Measurements from ENCODE around the gene DICER1. TPM values are rescaled to one million over a fixed set of nuclear protein-coding genes. Genes with fewer than 3 reads are reported as not detected.
"Not testable (repeated sequence)": the region's sequence is repeated elsewhere in the genome, so short reads cannot be mapped to it uniquely, and the experiment has no call there.

Gene DICER1
- total RNA-seq (100 to 1,000 TPM in 1 of 2 donors, 10 to 100 TPM in 1; 88.1 to 111 TPM), polyA plus RNA-seq (ENCODE audit: insufficient read depth, low read depth, low replicate concordance) (31.7 TPM)
- long read RNA-seq, donor 1, partial matches to known transcripts: 9 of 10 reads
- long read RNA-seq, donor 1, other reads (novel, unspliced or antisense): 0 of 10 reads
- long read RNA-seq, donor 2, partial matches to known transcripts: 5 of 5 reads
- long read RNA-seq, donor 2, other reads (novel, unspliced or antisense): 0 of 5 reads

- H3K4me3 ChIP-seq: peak within 1 kb of the TSS; percentile 78 to 87
- DNase-seq: peak; percentile 98
- WGBS, 2 donors: 1% methylated on average over 35 to 57 of the region's 77 CpGs
- peaks cover 17% of the 10 kb centered on the region for H3K4me1 ChIP-seq
- H3K36me3 ChIP-seq (ENCODE audit: low read depth, missing control alignments): no peaks in the 10 kb centered on the region
- H3K27ac ChIP-seq: peak within 1 kb of the TSS; percentile 91 to 96
- TF ChIP-seq CTCF (IDR thresholded peaks at IDR 0.05): peak in 1 of 3 experiments; percentile 10
- TF ChIP-seq POLR2A (IDR thresholded peaks at IDR 0.05): no peak
- H3K9me3 ChIP-seq: no peaks in the 10 kb centered on the region
- intact Hi-C loops (cut with DNase I; ENCODE audit: low total_unique reads): no loop called here
- H3K27me3 ChIP-seq: no peaks in the 10 kb centered on the region
Measured at GRCh38 chr14:95157327-95158189, at the start of gene DICER1. Gene DICER1 (minus strand): TSS chr14:95157529. CDS start chr14:95133458, 24,071 bp downstream.

- DNase-seq: no peak
- Histone ChIP-seq H3K27me3 (no peaks in the 10 kb centered on the region), H3K4me3 (no peak overlapping the region), H3K9me3 (no peaks in the 10 kb centered on the region), H3K4me1 (no peaks in the 10 kb centered on the region), H3K27ac (no peak overlapping the region), H3K36me3 (ENCODE audit: low read depth, missing control alignments) (no peaks in the 10 kb centered on the region)
- intact Hi-C loops (cut with DNase I; ENCODE audit: low total_unique reads): no loop called here
- 91 to 98% methylated on average over 2 of the region's 2 CpGs for WGBS, 2 donors
- TF ChIP-seq CTCF (IDR thresholded peaks at IDR 0.05) (no peak), POLR2A (IDR thresholded peaks at IDR 0.05) (no peak)
Measured at GRCh38 chr14:95206534-95206933, 49.2 kb upstream of the DICER1 start.

GRCh38 chr14:95204705-95205104, 47.4 kb upstream of the DICER1 start:
- Histone ChIP-seq H3K4me1 (no peaks in the 10 kb centered on the region), H3K27ac (no peak overlapping the region), H3K27me3 (no peaks in the 10 kb centered on the region), H3K36me3 (ENCODE audit: low read depth, missing control alignments) (no peaks in the 10 kb centered on the region), H3K4me3 (no peak overlapping the region), H3K9me3 (no peaks in the 10 kb centered on the region)
- intact Hi-C loops (cut with DNase I; ENCODE audit: low total_unique reads): no loop called here
- TF ChIP-seq POLR2A (IDR thresholded peaks at IDR 0.05) (no peak), CTCF (IDR thresholded peaks at IDR 0.05) (no peak)
- DNase-seq: no peak
- 88 to 91% methylated on average over 2 of the region's 2 CpGs for WGBS, 2 donors

GRCh38 chr14:95201745-95202144, 44.4 kb upstream of the DICER1 start:
- H3K36me3 ChIP-seq (ENCODE audit: low read depth, missing control alignments); H3K9me3 ChIP-seq; H3K27me3 ChIP-seq; H3K27ac ChIP-seq; H3K4me3 ChIP-seq; H3K4me1 ChIP-seq; intact Hi-C loops (cut with DNase I; ENCODE audit: low total_unique reads); DNase-seq: not testable (repeated sequence)
- 98 to 100% methylated on average over 2 of the region's 2 CpGs for WGBS, 2 donors

GRCh38 chr14:95200404-95200803, 43.1 kb upstream of the DICER1 start:
- Histone ChIP-seq H3K4me3 (no peak overlapping the region), H3K9me3 (no peaks in the 10 kb centered on the region), H3K4me1 (no peaks in the 10 kb centered on the region), H3K27me3 (no peaks in the 10 kb centered on the region), H3K36me3 (ENCODE audit: low read depth, missing control alignments) (no peaks in the 10 kb centered on the region), H3K27ac (no peak overlapping the region)
- DNase-seq: no peak
- WGBS, 2 donors: 88 to 92% methylated on average over 6 to 7 of the region's 7 CpGs
- intact Hi-C loops (cut with DNase I; ENCODE audit: low total_unique reads): no loop called here
- TF ChIP-seq CTCF (IDR thresholded peaks at IDR 0.05) (no peak), POLR2A (IDR thresholded peaks at IDR 0.05) (no peak)
